Fibroblast of villous mesenchyme (primary cell): ENCODE measurements around the gene ANKZF1. TPM values are rescaled to one million over a fixed set of nuclear protein-coding genes. Genes with fewer than 3 reads are reported as not detected.

Source experiments
- DNase-seq: peaks from one replicate; pipeline ENCODE4 v3.0.0-alpha.2; 2010; ENCODE audit warnings: low read depth
- H3K4me3 ChIP-seq: 2 replicates; pipeline ENCODE4 v1.5.1; 2011; ENCODE audit warnings: low read depth, mild to moderate bottlenecking, low read length
- total RNA-seq: library from RNA; depleted of rRNA; stranded (reverse); fragments of >200 nt; gene quantifications from 2 replicates; pipeline ENCODE4 v1.2.3, GENCODE V29; 2012
- TF ChIP-seq, protein P1 (sequence below): IDR thresholded peaks from 2 replicates; pipeline ENCODE4 v1.5.1; 2012; ENCODE audit warnings: low read depth, mild to moderate bottlenecking, low read length; ENCODE audit not compliant: insufficient read depth

ANKZF1 gene
- total RNA-seq, 1 donor = 22.0 TPM

DNA sequence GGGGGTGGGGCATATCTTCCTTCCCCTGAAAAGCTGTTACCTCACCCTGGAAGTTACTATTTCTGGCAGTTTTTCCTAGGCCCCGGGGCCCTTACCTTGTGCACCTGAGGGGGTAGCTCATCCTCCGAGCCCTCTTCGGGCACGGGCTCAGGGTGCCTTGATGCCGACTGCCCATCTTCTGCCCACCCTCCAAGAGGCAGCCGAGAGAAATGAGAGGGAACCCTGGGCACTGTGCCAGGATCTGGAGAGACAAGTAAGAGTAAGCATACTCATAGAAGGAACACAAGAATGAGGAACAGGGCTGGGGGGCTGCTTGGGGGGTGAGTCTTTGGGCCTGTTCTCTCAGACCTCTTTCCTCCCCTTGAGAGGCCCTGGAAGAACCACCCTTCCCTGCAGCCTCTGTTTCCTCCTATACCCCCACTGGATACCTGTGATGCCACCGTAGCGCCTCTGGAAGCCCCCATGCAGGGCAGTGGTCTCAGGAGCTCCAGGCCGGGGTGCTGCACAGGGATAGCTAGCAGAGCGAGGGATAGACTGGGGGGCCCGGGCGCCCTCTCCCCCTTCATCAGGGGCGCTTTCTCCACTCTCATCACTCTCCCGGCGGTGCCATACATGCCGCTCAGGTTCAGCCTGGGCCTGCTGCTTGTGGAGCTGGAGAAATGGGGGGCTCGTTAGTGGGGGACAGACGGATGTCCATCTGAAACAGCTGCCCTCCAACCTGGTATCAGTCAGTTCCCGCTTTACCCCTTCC lies 8.8 kb upstream of the ANKZF1 start:
- TF ChIP-seq, protein P1, sequence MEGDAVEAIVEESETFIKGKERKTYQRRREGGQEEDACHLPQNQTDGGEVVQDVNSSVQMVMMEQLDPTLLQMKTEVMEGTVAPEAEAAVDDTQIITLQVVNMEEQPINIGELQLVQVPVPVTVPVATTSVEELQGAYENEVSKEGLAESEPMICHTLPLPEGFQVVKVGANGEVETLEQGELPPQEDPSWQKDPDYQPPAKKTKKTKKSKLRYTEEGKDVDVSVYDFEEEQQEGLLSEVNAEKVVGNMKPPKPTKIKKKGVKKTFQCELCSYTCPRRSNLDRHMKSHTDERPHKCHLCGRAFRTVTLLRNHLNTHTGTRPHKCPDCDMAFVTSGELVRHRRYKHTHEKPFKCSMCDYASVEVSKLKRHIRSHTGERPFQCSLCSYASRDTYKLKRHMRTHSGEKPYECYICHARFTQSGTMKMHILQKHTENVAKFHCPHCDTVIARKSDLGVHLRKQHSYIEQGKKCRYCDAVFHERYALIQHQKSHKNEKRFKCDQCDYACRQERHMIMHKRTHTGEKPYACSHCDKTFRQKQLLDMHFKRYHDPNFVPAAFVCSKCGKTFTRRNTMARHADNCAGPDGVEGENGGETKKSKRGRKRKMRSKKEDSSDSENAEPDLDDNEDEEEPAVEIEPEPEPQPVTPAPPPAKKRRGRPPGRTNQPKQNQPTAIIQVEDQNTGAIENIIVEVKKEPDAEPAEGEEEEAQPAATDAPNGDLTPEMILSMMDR = no peak
- no peak overlapping the region for H3K4me3 ChIP-seq
- no peak for DNase-seq

DNA sequence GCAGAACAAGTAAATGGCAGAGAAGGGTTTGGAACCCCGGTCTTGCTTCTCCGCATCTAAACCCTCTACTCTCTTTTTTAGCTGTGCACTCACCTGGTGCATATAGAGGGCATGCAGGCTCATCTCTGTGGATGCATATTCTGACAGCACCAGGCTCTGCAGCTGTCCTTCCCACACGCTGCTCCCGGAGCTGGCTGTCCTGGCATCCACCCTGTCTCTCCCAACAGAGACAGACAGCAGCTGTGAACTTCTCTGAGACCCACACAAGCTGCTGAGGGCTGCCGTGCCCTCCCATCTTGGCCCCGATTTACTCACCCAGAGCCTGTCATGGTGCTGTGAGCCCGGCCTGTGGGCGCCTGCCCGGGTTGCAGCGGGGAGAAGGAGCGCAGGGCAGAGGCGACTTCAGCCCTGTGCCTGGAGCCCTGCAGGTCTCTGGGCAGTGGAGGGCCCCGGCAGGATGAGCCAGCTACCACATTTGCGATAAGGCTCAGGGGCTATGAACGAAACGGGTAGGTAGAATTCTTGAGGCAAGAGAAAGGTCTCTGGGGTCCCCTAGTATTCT lies 7.6 kb upstream of the ANKZF1 start:
- TF ChIP-seq, protein P1 = no peak
- no peak overlapping the region for H3K4me3 ChIP-seq
- no peak for DNase-seq

DNA sequence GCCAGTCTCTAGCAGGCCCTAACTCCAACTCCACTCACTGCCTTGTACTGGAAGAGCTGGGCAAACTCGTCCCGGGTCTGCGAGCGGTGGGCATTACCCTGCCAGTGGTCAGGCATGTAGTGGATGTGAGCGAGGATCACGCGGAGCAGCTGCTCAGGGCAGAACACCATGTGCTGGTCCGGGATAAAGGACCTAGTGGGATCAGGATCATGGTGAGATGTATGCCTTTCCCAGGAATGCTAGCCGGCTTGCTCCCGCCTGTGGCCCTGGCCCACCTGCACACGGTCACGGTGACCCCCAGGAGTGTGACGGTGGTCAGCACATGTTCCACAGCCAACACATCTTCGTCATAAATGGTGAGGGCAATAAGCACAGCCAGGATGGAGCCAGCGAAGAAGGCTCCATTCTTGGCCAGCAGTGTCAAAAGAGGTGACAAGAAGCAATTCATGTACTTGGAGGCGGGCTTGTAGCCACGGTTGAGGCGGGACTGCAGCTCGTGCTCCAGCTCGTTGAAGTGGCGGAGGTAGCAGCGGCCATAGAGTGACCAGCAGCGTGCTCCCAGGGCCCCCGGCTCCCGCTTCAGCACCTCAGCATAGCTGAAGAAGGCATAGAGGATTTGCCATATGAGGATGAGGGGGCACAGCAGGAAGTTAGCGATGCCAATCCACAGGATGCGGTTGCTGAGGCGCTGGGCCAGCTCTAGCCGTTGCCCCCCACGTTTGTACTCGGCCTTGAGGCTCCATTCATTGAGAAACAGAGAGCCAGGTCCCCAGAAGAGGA lies 5.6 kb upstream of the ANKZF1 start:
- no peak overlapping the region for H3K4me3 ChIP-seq
- TF ChIP-seq, protein P1 = no peak
- DNase-seq = no peak

DNA sequence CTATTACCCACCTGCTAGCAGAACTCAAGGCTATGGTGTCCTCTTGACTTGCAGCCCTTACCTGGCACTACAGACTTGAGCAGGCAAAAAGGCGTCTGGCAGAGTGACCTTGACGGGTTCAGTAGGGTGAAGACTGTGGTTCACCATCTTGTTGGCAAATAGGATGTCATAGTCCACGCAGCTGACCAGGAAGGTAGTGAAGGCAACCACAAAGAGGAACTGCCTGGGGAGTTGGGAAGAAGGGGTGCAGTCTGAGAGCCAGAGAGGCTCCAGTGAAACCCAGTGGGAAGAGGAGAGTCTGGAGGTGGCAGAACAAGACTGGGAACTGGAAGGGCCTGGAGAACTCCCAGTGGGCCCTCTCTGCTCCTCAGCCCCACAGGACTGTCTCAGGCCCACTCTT lies 4.3 kb upstream of the ANKZF1 start:
- DNase-seq = no peak
- TF ChIP-seq, protein P1 = no peak
- no peak overlapping the region for H3K4me3 ChIP-seq

DNA sequence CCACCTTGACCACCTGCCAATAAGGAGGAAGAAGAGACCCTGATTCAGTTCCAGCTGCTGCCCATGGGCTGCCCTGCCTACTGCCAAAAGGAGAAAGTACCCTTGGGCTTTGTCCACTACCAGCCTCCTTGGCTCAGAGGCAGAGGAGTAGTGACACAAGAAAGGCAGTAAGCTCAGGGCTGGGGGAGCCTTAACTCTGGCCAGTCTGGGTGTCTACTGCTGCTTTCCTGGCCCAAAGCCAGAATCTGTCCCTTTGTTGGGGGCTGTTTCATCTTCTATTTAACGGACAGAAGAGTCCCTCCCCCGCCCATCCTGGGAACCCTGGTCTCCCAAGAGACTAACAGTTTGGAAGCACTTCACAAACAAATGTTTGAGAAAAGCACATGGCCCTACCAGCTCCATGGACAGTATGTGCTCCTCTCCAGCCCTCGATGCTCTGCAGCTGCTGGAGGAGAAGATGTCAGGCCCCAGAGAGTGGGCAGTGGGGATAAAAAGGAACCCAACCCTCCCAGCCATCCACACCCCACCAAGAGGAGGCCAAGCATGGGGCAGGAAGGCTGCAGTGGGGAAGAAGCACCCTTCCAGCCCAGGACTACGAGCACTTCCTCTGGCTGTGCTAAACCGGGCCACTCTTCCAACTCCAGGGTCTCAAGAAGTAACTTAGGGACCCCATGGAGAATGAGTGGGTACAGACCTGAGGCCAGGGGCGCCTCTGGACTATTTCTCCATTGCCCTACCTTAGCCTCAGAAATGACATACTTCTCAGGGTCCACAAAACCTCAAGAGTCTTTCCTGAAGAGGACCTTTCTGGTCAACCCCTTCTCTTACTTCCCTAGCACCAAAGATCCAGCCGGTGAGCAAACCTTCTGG lies 1.3 kb upstream of the ANKZF1 start:
- peak overlapping the region; percentile 76 for H3K4me3 ChIP-seq
- TF ChIP-seq, protein P1 = no peak
- peak; percentile 7 for DNase-seq

DNA sequence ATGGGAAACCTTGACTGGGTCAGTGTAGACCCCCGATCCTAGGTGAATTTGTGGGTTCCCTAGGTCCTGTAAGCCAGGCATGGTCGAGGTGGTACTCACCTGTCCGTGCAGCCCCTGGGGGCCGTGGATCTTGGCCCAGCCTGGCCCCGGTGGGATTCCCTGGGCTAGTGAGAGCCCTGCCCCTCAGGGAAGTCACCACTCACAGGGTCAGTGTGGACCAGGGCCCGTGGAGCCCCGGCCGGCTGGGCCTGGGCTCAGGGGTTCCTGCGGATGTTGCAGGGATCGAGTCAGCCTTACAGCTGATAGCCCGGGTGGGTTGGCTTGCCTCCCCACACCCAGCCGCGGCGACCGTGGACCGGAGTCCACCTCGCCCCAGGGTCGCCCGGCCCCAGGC lies 698 bp upstream of the ANKZF1 start:
- TF ChIP-seq, protein P1 = no peak
- no peak for DNase-seq
- peak overlapping the region; percentile 76 for H3K4me3 ChIP-seq
